Measurements from ENCODE around the gene SNRNP25.

The SNRNP25 gene

GRCh38 chr16:38941-39892 is 14.4 kb upstream of the SNRNP25 start:
- H3K4me3 ChIP-seq (ENCODE audit: low read depth, low read length) = no peak overlapping the region
- TF ChIP-seq CTCF (IDR thresholded peaks at IDR 0.05; ENCODE audit: insufficient read depth, low read length, missing control alignments) = no peak
- ChIA-PET POLR2A (no interaction called here), CTCF (no interaction called here)
- no peak for DNase-seq (ENCODE audit: low read depth, low spot score)

- no peak for DNase-seq (ENCODE audit: low read depth, low spot score)
- no peak for TF ChIP-seq CTCF (IDR thresholded peaks at IDR 0.05; ENCODE audit: insufficient read depth, low read length, missing control alignments)
- POLR2A ChIA-PET = no interaction called here
- CTCF ChIA-PET = no interaction called here
- no peak overlapping the region for H3K4me3 ChIP-seq (ENCODE audit: low read depth, low read length)
These were observed 12.1 kb upstream of the SNRNP25 start for GRCh38 chr16:41439-42068.

GRCh38 chr16:42069-42457 is 11.6 kb upstream of the SNRNP25 start:
- TF ChIP-seq CTCF (IDR thresholded peaks at IDR 0.05; ENCODE audit: insufficient read depth, low read length, missing control alignments) = no peak
- ChIA-PET CTCF (no interaction called here), POLR2A (no interaction called here)
- no peak overlapping the region for H3K4me3 ChIP-seq (ENCODE audit: low read depth, low read length)
- DNase-seq (ENCODE audit: low read depth, low spot score) = no peak

GRCh38 chr16:42691-43090 is 10.9 kb upstream of the SNRNP25 start:
- ChIA-PET POLR2A (no interaction called here), CTCF (interaction anchor here (1.0 kb wide), 1 partner anchor 54 kb away, joined by 4 read pairs; no protein-coding TSS in a partner anchor)
- no peak overlapping the region for H3K4me3 ChIP-seq (ENCODE audit: low read depth, low read length)
- no peak for DNase-seq (ENCODE audit: low read depth, low spot score)
- no peak for TF ChIP-seq CTCF (IDR thresholded peaks at IDR 0.05; ENCODE audit: insufficient read depth, low read length, missing control alignments)

- TF ChIP-seq CTCF (IDR thresholded peaks at IDR 0.05; ENCODE audit: insufficient read depth, low read length, missing control alignments) = no peak
- CTCF ChIA-PET = interaction anchor here (1.0 kb wide), 1 partner anchor 53 kb away, joined by 4 read pairs; no protein-coding TSS in a partner anchor
- POLR2A ChIA-PET = no interaction called here
- DNase-seq (ENCODE audit: low read depth, low spot score) = no peak
- no peak overlapping the region for H3K4me3 ChIP-seq (ENCODE audit: low read depth, low read length)
These were observed 10.3 kb upstream of the SNRNP25 start for GRCh38 chr16:43294-43693.

- ChIA-PET POLR2A (no interaction called here), CTCF (no interaction called here)
- DNase-seq (ENCODE audit: low read depth, low spot score) = no peak
- TF ChIP-seq CTCF (IDR thresholded peaks at IDR 0.05; ENCODE audit: insufficient read depth, low read length, missing control alignments) = no peak
- no peak overlapping the region for H3K4me3 ChIP-seq (ENCODE audit: low read depth, low read length)
These were observed 9.0 kb upstream of the SNRNP25 start for GRCh38 chr16:44655-45054.
